SKM-1 treated with dmso at 0.1 percent for 144 hours (cell line): Measurements from ENCODE around the gene TULP4.

Experiments used
- DNase-seq: peaks from one replicate; lab custom pipeline; 2025; ENCODE audit not compliant: unreplicated experiment; lab: John Stamatoyannopoulos, UW

Gene TULP4

DNA sequence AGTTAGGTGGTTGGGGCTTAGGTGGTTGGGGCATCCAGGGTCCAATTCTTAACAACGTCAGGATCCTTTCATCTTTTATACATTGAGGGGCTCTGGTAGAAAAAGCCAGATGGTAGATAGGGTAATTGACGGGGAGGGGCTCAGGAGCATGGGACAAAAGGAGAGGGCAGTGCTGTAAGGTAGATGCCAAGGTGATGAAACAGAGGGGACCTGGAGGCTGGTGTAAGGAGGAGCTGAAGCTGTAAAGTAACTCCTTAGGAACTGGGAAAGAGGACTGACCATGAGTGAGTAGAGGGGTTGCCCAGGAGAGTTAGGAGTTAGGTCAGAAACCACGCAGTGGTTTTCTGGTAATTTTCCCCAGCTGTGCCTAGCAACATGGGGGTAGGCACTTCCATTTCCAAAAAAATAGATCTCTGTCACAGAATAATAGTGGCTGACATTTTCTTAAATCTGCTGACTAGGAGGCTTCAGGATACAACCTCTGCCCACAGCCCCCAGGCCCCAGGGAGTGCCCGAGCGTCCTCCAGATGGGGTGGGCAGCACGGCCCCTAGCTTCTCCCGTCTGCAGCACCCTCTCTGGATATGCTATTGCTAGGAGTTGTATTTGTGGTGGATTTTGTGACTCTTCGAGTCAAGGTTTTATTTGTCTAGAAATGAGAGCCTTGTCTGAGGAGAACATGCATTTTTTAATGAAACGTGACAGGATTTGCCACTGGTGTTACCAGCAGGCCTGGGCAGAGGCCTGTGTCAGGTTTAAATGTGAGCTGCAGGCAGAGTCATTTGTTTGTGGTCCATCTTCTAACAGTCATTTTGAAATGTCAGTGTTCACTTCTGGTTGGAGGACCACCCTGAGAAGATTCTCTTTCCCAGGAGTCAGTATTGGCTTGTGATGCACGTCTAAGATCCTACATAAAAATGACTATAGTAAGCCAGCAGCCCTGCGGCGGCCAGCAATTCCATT is 44.6 kb downstream of the TULP4 start:
- no peak for DNase-seq

DNA sequence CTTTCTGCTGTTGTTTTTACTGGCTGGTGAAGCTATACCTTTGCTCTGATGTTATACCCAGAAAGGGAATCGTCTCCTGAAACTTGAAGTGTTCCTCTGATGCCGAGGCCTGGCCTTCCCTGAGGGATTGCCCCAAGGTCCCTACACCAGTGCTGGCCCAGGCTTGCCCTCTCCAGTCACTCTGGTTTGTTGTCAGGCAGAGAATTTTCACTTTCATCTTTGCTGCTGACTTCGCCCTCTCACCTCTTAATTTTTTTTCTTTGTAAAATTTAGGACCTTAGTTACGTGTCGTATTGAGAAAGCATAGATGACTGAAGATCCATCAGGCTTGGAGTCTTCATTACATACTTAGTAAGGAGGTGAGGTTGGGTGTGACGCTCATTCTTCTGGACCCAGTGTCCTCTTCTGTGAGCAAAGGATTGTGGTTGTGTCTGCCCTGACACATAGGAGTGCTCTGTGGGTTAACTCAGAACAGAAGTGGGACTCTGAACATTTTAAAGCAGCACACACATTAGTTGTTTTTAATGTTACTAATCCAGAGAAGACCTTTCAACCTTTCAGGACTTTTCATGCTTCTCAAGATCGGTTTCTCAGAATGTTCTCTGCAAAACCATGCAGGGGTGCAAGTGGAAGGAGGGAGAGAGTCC is 45.4 kb downstream of the TULP4 start:
- DNase-seq = no peak

DNA sequence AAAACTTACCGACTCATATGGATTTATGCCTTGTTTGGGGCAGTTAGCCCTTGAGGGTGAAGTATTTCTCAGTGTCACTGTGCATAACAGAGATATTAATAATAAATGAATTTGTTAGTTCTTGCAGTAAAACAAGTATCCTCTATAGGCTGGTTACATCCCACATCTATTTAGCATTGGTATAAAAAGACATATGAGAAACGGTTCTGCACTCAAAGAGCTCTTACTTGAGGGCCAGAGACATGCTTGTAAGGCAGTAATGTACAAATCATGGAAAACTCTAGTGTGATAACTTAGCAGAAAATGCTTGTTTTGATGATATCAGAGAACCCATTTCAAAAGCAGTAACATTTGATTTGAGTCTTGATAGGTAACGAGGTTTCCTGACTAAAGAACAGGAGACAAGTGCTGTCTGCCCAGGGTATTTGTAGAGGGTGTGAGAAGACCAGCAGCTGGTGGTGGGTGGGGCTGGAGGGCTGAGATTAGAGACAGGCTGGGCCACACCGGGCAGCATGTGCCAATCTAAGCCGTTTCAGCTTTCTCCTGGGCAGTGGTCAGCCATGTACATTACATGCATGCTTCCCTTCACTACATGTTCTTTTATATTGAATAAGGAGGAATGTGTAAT is 46.3 kb downstream of the TULP4 start:
- no peak for DNase-seq

DNA sequence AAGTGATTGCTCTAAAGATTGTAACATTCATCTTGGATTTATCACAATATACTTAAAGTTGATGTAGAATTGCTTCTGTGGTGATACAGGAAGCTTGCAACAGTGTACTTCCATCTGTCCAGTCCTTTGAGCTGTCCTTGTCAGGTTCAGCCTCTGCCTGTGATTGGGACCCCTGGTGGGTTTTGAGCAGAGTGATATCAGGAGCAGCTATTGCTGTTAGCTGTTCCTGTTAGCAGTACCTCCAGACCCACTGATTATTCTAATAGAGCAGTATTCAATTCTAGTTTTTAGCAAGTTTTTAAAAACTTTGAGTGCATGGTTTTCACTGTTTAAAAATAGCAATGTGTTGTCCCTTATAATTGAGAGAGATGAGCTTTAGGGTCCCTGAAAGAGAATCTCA is 48.8 kb downstream of the TULP4 start:
- no peak for DNase-seq

DNA sequence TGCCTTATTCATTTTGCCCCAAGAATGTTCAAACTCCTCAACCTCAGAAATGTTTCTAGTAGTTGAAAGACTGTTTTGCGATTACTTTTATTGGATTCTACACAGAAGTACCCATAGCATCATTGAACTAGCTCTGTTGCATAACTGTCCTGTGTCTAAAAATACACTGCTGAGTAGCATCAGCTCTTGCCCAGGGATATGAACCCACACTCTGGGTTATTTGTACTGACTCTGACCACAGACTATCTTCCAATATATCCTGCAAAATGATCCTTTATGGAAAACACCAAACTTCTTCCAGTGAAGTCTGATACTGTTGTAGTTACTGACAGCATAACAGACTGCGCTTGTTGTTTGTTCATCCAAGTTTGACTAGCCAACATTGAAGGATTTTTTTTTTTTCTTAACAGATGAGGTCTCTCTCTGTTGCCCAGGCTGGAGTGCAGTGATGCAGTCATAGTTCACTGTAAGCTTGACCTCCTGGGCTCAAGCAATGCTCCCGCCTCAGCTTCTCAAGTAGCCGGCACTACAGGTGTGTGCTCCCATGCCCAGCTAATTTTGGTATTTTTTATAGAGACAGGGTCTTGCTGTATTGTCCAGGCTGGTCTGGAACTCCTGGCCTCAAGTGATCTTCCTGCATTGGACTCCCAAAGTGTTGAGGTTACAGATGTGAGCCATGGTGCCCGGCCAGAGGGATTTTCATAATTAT is 49.9 kb downstream of the TULP4 start:
- DNase-seq = no peak

DNA sequence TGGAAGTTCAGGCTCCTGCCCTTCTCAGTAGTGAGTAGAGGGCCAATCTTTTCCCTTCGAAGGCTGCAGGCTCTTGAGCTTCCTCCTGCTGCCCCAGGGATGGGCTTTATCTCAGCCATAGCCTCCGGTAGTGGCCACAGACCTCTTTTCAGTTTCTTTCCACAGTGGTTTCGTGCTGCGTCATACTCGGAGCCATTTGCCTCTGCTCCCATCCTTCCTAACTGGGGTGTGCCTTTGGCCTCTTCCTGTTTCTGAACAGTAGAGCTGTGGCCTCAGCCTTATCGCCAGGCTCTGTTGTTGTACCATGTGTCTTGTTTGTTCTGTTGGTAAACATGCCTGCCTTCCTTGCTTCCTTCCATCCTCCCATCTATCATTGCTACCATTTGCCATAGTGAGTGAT is 54.1 kb downstream of the TULP4 start:
- DNase-seq = no peak

DNA sequence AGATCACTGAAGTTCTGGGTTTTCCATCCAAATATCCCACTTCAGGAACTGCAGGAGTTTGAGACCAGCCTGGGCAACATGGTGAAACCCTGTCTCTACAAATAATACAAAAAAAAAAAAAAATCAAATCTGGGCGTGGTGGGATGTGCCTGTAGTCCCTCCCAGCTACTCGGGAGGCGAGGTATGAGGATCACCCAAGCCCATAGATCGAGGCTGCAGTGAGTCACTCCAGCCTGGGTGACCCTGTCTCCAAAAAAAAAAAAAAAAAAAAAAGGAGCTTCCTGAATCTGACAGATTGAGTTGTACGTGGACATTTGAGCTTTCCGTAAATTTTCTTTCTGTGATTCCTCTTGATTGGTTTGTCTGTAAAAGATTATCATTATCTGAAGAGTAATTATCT is 55.6 kb downstream of the TULP4 start:
- no peak for DNase-seq

DNA sequence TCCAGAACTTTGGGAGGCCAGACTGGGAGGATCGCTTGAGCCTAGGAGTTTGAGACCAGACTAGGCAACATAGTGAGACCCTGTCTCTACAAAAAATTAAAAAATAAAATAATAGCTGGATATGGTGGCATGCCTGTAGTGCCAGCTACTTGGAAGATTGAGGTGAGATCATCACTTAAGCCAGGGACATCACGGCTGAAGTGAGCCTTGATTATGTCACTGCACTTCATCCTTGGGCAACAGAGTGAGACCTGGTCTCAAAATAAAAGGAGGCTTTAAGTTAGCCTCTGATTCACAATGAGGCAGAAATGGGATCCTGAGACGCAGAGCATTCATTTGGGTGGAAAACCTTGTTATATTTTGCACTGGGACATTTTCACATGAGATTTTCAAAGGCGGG is 57.0 kb downstream of the TULP4 start:
- no peak for DNase-seq

DNA sequence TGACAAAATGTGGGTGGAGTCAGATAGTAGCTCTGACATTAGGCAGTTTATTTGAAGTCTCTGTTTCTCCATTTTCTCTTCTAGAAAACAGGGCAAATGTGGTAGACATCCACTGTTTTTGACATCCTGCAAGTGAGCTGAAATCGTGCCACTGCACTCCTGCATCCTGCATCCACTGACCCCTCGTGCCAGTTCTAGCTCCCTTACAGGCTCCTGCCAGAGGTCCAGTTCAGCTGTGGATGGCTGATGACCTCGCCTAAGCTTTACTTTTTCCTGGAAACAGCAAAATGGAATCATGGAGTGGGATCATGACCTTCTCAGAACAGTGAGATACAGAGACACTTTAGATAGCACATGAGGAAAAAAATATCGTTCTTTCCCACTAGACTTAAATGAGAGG is 58.5 kb downstream of the TULP4 start:
- DNase-seq = no peak

DNA sequence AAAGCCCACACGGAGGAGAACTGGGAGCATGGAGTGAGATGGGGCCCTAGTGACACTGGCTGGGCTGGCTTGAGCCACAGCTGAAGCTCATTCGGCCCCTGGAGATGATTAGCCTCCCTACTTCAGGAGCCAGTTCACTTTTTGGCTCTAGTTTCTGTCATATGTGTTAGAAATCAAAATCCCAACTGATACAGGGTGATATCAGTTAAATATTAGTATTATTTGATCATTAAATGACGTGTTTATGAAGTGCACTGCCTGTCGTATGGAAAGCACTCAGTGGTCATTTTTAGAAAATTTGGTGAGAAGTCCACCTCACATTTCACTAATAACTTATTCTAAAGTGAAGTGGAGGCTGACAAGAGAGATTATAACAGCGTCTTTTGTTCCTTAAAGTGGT is 59.0 kb downstream of the TULP4 start:
- no peak for DNase-seq

DNA sequence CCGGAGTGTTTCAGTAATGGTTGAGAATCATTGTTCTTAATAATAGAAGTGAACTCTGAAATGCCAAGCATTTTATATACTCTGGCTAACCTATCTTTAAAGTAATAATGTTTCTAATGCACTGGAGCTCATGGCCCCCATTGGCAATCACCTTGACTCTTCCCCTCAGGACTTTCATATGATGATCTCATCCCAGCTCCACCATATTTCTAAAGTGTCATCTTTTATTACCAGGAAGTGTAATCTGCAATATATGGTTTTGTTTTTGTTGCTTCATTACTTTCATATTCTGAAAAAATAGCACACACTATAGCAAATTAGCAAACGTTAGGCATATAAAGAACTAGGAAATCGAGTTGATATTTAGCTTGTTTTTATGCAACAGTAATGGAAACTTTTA is 60.3 kb downstream of the TULP4 start:
- DNase-seq = no peak

DNA sequence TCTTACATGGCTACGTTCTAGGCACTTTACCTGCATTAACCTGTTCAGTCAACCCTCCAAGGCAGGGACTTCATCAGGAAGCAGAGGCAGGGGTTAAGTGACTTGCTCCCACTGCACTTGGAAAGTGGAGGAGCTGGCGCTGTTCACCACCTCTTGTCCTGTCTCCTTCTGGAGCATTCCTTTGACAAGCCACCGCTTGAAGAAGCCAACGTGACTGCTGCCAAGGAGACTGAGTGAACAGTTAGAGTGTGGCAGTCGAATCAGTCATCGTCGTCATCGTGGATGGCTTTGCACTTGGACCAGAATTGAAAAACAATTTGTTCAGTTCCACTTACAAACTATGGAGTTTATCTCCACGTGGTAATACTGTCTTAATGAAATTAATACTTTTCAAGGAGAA is 60.9 kb downstream of the TULP4 start:
- DNase-seq = no peak

DNA sequence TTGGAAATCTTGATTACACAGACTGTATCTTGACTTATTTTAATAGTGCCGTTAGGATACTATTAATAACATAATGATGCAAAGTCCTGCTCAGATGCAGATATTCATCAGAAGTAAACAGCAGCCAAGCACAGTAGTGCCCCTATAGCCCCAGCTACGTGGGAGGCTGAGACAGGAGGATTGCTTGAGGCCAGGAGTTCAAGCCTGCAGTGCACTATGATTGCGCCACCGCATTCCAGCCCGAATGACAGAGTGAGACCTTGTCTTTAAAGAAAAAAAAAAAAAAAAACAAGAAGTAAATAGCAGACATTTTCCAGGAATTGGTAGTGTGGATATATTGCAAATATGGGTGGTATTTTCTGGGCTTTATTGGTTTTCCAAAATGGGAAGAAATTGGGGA is 61.8 kb downstream of the TULP4 start:
- DNase-seq = no peak

DNA sequence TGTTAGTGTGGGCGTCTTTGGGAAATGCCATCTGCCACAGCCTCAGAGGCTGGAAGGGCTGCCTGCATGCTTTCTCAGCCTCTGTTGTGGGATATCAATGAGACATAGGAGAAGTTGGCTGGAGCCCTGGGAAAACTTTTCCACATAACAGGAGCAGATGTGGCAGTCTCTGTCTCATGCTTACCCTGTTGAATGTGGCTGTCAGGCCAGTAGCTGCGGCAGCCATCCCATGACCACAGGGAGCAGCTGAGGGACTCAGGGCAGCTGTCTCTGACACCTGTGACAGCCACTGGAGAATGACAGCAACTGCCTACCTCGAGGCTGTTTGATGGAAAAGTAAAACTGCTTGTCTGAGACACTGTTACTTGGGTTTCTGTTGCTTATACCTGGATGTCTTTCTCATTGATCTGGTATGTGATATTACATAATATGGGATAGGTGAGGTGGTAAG is 64.4 kb downstream of the TULP4 start:
- no peak for DNase-seq

DNA sequence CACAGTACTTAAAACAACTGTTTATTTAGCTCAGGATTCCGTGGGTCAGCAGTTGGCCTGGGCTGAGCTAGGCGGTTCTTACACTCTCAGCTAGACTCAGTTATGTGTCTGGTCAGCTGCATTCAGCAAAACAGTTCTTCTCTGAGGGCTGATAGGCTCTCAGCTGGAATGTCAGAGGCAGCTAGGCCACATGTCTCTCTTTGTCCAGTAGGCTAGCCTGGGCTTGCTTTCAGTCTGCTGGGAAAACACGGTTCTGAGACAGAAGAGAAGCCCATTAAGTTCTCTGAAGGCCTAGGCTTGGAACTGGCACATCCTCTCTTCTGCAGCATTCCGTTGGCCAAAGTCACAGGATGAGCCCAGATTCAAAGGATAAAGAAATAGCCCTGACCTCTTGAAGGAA is 65.6 kb downstream of the TULP4 start:
- no peak for DNase-seq

DNA sequence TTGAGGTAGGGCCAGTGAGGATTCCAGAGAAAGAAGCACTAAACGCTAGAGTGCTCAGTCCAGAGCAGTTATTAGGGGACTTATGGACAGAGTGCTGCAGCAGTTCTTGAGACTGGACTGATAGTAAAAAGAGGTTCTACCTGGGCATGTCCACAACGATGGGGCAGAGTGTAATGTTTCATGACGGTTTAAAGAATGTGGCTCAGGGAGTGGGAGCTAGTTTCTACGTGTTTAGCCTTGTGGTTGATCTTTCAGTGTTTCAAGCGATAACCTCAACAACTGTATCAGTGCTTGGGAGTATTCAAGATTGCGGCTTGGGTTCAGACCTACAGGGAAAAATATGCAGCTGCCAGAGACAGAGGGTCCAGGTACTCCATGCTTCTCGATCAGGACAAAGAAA is 67.1 kb downstream of the TULP4 start:
- DNase-seq = no peak

DNA sequence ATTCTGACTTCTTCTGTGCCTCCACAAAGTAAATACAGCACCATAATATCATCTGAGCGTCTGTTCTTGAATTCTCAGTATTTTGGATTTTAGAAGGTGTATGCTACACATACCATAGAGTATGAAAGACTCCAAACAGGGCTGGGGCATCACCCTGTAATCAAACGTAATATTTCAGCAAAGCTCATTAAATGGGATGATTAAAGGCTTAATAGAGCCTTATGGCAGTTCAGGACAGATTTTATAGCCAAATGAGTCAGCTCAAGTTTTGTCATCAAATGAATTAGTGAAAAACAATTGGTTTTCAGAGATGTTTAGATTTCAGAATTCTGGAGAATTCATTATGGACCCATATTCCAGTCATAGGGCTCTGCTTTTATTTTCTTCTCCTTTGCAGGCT is 68.9 kb downstream of the TULP4 start:
- no peak for DNase-seq

DNA sequence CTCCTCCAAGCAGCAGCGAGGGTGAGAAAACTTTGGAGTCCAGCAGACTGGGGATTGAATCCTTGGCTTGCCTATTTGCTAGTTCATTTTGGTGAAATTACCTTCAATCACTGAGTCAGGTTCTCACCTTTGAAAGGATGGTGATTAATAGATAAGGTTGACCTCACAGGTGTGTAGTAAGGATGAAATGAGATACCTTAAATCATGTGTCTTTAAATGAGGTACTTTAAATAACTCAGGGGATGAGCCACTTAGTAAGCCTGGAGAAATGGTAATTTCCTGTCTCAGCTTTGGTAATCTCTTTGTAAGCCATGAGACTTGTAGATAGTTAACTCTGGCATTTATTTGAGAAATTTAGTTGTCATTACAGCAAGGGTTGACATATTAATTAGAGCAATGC is 70.2 kb downstream of the TULP4 start:
- no peak for DNase-seq

DNA sequence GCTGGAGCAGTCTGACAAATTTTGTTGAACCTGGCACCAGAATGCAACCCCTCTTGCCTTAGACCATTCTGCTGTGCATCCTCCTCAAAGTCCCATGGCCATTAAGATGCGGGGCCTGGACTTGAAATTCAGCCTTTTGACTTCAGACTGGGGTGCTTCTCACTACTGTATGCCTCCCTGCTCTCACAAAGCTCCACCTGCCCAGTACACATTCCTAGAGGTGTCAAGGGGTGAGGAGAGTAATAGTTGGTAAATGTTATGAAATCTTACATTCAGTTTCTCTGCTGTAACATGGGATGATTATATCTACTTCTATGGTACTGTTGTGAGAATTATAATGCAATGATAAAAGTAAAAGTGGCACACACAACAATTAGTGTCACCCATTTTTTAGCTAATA is 70.8 kb downstream of the TULP4 start:
- no peak for DNase-seq

DNA sequence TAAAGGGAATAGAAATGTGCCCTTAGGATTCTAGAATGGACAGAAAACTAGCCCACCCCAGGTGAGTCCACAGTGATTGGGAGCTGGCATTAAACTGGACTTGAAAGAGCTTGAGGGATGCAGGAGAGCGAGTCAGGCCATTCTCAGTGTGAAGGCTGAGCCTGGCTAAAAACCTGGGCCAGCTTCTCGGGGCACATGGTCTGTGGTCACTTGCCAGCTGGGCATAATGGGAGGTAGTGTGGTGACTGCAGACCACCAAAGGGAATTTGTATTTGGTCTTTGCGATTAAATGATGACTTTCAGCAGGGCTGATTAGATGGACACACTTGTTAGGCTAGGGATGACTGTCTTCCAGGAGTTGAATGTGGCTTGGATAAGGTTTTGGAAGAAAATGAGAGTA is 71.3 kb downstream of the TULP4 start:
- DNase-seq = no peak

DNA sequence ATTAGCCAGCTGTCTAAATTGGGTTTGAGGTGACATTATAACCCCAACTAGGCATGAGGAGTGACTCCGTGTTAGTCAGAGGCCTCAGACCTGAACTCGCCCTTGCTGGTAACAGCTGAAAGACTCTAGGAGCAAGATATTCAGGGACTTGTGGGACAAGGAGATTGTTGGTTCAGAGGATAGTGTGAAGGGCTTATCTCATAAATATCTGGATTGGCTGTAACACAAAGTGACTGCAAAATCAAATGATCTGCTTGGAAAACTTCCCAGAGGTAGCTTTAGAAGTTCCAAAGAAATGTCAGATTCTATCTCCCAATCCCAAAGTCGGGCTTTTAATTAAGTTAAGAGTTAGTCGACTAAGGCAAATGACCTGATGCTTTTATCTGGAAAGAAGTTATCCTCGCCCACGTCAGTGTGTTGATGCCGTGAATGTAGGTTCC is 72.4 kb downstream of the TULP4 start:
- DNase-seq = no peak
